ENCODE data around the gene MPV17L2.

MPV17L2 gene

GRCh38 chr19:18160971-18161635 is 31.9 kb upstream of the MPV17L2 start:
- DNase-seq: peak; percentile 84

- no peak for DNase-seq
Observed at GRCh38 chr19:18161636-18162002, 31.4 kb upstream of the MPV17L2 start.

- DNase-seq: no peak
Observed at GRCh38 chr19:18164072-18164471, 28.9 kb upstream of the MPV17L2 start.

- DNase-seq: no peak
Observed at GRCh38 chr19:18165794-18166544, 27.0 kb upstream of the MPV17L2 start.

GRCh38 chr19:18167011-18167410 is 26.0 kb upstream of the MPV17L2 start:
- no peak for DNase-seq

GRCh38 chr19:18167975-18168645 is 24.9 kb upstream of the MPV17L2 start:
- DNase-seq: peak; percentile 73

GRCh38 chr19:18168673-18169381 is 24.2 kb upstream of the MPV17L2 start:
- DNase-seq: no peak

- DNase-seq: no peak
Observed at GRCh38 chr19:18170714-18171255, 22.2 kb upstream of the MPV17L2 start.

- DNase-seq: no peak
Observed at GRCh38 chr19:18171605-18172327, 21.3 kb upstream of the MPV17L2 start.

- DNase-seq: no peak
Observed at GRCh38 chr19:18172331-18173053, 20.5 kb upstream of the MPV17L2 start.

- DNase-seq: no peak
Observed at GRCh38 chr19:18173054-18173571, 19.9 kb upstream of the MPV17L2 start.

- DNase-seq: peak; percentile 78
Observed at GRCh38 chr19:18173572-18174288, 19.3 kb upstream of the MPV17L2 start, which contains the start of gene IFI30. Gene IFI30 (plus strand): TSS chr19:18173813. CDS start chr19:18173842, 29 bp downstream.

GRCh38 chr19:18174983-18175382 is 18.0 kb upstream of the MPV17L2 start:
- DNase-seq: no peak

GRCh38 chr19:18176367-18177310 is 16.4 kb upstream of the MPV17L2 start:
- no peak for DNase-seq

GRCh38 chr19:18179957-18180356 is 13.1 kb upstream of the MPV17L2 start:
- no peak for DNase-seq

GRCh38 chr19:18183529-18183928 is 9.5 kb upstream of the MPV17L2 start:
- no peak for DNase-seq

- no peak for DNase-seq
Observed at GRCh38 chr19:18185538-18185937, 7.5 kb upstream of the MPV17L2 start.

- no peak for DNase-seq
Observed at GRCh38 chr19:18190278-18190677, 2.7 kb upstream of the MPV17L2 start.

GRCh38 chr19:18191640-18192062 is 1.4 kb upstream of the MPV17L2 start:
- no peak for DNase-seq

Measured in CD4-positive, alpha-beta T cell treated with Interleukin-17A for 4 hours (primary cell).